Heart left ventricle (tissue), 16 donors: ENCODE measurements around the gene IPMK. TPM values are rescaled to one million over a fixed set of nuclear protein-coding genes. Genes with fewer than 3 reads are reported as not detected.
"Not testable (repeated sequence)": the region's sequence is repeated elsewhere in the genome, so short reads cannot be mapped to it uniquely, and the experiment has no call there.

ENCODE experiments used
- ATAC-seq, 4 donors: fragments of 200-7000 bp; cut with Tn5 transposase; one replicate each; pipeline ENCODE4 v1.9.1; 2020 to 2022; ENCODE audit warnings: moderate library complexity in 4 of 4, mild to moderate bottlenecking in 3 of 4, moderate number of reproducible peaks in 1 of 4
- DNase-seq, 5 donors: peaks; one replicate each; pipeline ENCODE4 v3.0.0-alpha.2; 2020
- H3K27ac ChIP-seq, 12 donors: fragments of 200-600 bp; sonication (generic) in 4 of 12; one replicate each; pipeline versions ENCODE4 v1.5.0 to v1.8.0; 2016 to 2022; ENCODE audit warnings: mild to moderate bottlenecking in 2 of 12
- H3K27me3 ChIP-seq, 9 donors: fragments of 200-600 bp; sonication (generic) in 2 of 9; one replicate each; pipeline versions ENCODE4 v1.5.1 to v1.8.0; 2016 to 2022; ENCODE audit warnings: mild to moderate bottlenecking in 3 of 9
- H3K36me3 ChIP-seq, 9 donors: fragments of 200-600 bp; sonication (generic) in 2 of 9; one replicate each; pipeline versions ENCODE4 v1.5.0 to v1.8.0; 2018 to 2022; ENCODE audit warnings: mild to moderate bottlenecking in 2 of 9
- H3K4me1 ChIP-seq, 12 donors: fragments of 200-600 bp; sonication (generic) in 4 of 12; one replicate each; pipeline versions ENCODE4 v1.5.0 to v1.8.0; 2016 to 2022; ENCODE audit warnings: mild to moderate bottlenecking in 3 of 12
- H3K4me3 ChIP-seq, 12 donors: fragments of 200-600 bp; sonication (generic) in 4 of 12; one replicate each; pipeline versions ENCODE4 v1.5.0 to v1.8.0; 2017 to 2022; ENCODE audit warnings: mild to moderate bottlenecking in 9 of 12, moderate library complexity in 4 of 12
- H3K9me3 ChIP-seq, 12 donors: fragments of 200-600 bp; sonication (generic) in 4 of 12; one replicate each; pipeline versions ENCODE4 v1.5.0 to v1.8.0; 2016 to 2022; ENCODE audit warnings: mild to moderate bottlenecking in 1 of 12
- POLR2A ChIP-seq, 2 donors: fragments of 450-650 bp; IDR thresholded peaks; one replicate each; pipeline ENCODE4 v1.6.1; 2017; ENCODE audit warnings: antibody characterized with exemption in 2 of 2, mild to moderate bottlenecking in 2 of 2, moderate library complexity in 2 of 2
- WGBS, 4 donors: extraction: QIAGEN DNeasy Blood & Tissue Kit in 2 of 4; methylation state at CpG; one replicate each; pipeline versions ENCODE4 v1.1.5 to v1.1.7; 2013 to 2018; 5-methylcytosine and 5-hydroxymethylcytosine counted together
- intact Hi-C, 10 donors: fragments of 100-400 bp; cut with DNase I; formaldehyde crosslinking; loops; one replicate each; pipeline versions ENCODE4 v1.11.1 to v1.14.2; 2022
- polyA plus RNA-seq, 2 donors: library from polyadenylated mRNA; stranded (reverse); fragments of 200-250 nt; gene quantifications; one replicate each; pipeline ENCODE4 v1.2.3, GENCODE V29; 2013
- total RNA-seq, 9 donors: library from RNA; depleted of rRNA in 2 of 9; stranded (reverse); fragments of >200 nt in 2 of 9; fragmentation: NEBNext Ultra II Directional in 3 of 9; extraction: Animal tissue kit (Norgen Biotek cat#: 25700) in 3 of 9; gene quantifications; one replicate each; pipeline versions ENCODE4 v1.1.0 to v1.2.4, GENCODE V29; 2016 to 2023
- TF ChIP-seq, protein P1 (sequence below), 12 donors: fragments of 200-600 bp; sonication (generic) in 4 of 12; IDR thresholded peaks; one replicate each; pipeline versions ENCODE4 v1.5.0 to v1.8.0; 2018 to 2022; ENCODE audit warnings: antibody characterized with exemption in 12 of 12, mild to moderate bottlenecking in 5 of 12
- donor health status: ischemic (EF 13 %, LVEDD 7.1; RV severe dilation, severe dysfunction).
- donor health status: healthy with polysubstance abuse.
- donor health status: DM: no; HTN: yes; CAD: no.
- donor health status: DM: no; HTN: no; CAD: no.
- donor health status: ischemic (EF 25% LVEDD 6.9; RV normal size, moderate dysfunction).
- donor health status: ischemic (EF 25% LVEDD 5.7; RV mildly dilated, moderate dysfunction).
- donor health status: healthy.
- donor health status: DM: yes; HTN: yes; CAD: no.
- donor health status: ischemic (EF 35%, LVEDD 5.7; RV mildly dilated, moderate dysfunction).
- donor health status: nonischemic (EF 11% LVEDD 7.7; RV severe dilation, severe dysfunction).
- donor health status: DM: yes; HTN: yes; CAD: no.
- donor health status: PGD.
- donor health status: ischemic (EF 29% LVEDD 5.4; RV normal size, mild dysfunction).
- donor health status: nonischemic (EF 23%, LVEDD 6.1; RV moderate dilation, normal function).

Gene IPMK
- total and polyA plus RNA-seq, 11 donors = 0.95 to 4.2 (median 2.4) TPM

DNA sequence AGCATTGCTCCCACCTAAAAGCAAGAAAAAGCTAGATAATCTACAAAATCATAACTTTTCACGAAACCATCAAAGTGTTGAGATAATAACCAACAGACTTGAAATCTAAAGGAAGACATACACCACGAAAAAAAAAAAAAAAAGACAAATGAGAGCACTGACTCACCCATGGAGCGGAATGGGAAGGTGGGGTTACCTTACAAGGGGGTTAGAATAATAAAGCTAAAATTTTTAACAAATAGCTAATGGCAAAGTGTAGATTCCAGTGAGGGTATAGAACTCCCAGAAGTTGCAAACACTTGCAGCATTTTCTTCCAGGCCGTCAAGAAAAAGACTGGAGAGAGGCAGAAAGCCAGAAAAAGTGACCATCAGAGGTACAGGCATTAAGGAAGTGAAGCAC is 27.2 kb downstream of the IPMK start:
- ATAC-seq (no peak), DNase-seq (no peak)
- WGBS, 4 donors = 76 to 81% (median 79%) methylated on average over 4 of the region's 4 CpGs
- peaks cover 0 to 19% (median 15%) of the 10 kb centered on the region in 9 donors for H3K36me3 ChIP-seq
- intact Hi-C loops = no loop called here
- no peaks in the 10 kb centered on the region for H3K27me3 ChIP-seq
- H3K27ac ChIP-seq = no peak overlapping the region
- peaks cover 0 to 7% (median 0%) of the 10 kb centered on the region in 12 donors for H3K9me3 ChIP-seq
- TF ChIP-seq POLR2A (IDR thresholded peaks at IDR 0.05) = no peak
- TF ChIP-seq, protein P1, sequence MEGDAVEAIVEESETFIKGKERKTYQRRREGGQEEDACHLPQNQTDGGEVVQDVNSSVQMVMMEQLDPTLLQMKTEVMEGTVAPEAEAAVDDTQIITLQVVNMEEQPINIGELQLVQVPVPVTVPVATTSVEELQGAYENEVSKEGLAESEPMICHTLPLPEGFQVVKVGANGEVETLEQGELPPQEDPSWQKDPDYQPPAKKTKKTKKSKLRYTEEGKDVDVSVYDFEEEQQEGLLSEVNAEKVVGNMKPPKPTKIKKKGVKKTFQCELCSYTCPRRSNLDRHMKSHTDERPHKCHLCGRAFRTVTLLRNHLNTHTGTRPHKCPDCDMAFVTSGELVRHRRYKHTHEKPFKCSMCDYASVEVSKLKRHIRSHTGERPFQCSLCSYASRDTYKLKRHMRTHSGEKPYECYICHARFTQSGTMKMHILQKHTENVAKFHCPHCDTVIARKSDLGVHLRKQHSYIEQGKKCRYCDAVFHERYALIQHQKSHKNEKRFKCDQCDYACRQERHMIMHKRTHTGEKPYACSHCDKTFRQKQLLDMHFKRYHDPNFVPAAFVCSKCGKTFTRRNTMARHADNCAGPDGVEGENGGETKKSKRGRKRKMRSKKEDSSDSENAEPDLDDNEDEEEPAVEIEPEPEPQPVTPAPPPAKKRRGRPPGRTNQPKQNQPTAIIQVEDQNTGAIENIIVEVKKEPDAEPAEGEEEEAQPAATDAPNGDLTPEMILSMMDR (IDR thresholded peaks at IDR 0.05) = no peak
- peaks cover 0 to 18% (median 8%) of the 10 kb centered on the region in 12 donors for H3K4me1 ChIP-seq
- H3K4me3 ChIP-seq = no peak overlapping the region

DNA sequence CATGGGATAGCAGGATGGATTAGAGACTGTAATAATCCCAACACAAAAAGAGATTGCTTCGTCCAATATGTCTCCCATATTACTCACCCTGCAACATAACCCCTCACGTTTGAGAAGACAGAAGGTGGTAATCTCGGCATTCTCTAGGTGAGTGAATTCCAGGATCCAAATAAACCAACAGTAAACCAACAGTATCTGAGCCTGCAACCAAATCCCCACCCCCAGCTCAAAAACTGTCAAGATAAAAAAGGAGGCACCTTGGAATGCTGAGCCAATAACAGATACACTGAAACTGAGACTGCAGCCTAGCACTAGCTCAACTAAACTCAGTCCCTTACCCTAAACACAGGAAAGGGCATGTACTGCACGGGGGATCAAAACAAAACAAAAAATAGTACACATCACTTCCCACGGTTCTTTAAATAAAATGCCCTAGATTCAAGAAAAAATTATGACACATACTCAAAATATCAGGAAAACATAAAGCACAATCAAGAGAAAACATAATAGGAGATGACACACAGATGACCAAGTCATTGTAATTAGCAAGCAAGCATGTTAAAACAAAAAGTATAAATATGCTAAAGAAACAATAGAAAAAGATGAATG is 28.0 kb downstream of the IPMK start:
- Histone ChIP-seq H3K4me3 (no peak overlapping the region), H3K9me3 (peaks cover 0 to 12% (median 0%) of the 10 kb centered on the region in 12 donors), H3K27ac (no peak overlapping the region), H3K4me1 (peaks cover 0 to 18% (median 8%) of the 10 kb centered on the region in 12 donors), H3K27me3 (no peaks in the 10 kb centered on the region), H3K36me3 (peaks cover 0 to 26% (median 16%) of the 10 kb centered on the region in 9 donors)
- intact Hi-C loops = no loop called here
- 75 to 80% (median 78%) methylated on average over 5 of the region's 5 CpGs for WGBS, 4 donors
- no peak for TF ChIP-seq POLR2A (IDR thresholded peaks at IDR 0.05)
- TF ChIP-seq, protein P1 (IDR thresholded peaks at IDR 0.05) = no peak
- DNase-seq = no peak
- ATAC-seq = no peak

DNA sequence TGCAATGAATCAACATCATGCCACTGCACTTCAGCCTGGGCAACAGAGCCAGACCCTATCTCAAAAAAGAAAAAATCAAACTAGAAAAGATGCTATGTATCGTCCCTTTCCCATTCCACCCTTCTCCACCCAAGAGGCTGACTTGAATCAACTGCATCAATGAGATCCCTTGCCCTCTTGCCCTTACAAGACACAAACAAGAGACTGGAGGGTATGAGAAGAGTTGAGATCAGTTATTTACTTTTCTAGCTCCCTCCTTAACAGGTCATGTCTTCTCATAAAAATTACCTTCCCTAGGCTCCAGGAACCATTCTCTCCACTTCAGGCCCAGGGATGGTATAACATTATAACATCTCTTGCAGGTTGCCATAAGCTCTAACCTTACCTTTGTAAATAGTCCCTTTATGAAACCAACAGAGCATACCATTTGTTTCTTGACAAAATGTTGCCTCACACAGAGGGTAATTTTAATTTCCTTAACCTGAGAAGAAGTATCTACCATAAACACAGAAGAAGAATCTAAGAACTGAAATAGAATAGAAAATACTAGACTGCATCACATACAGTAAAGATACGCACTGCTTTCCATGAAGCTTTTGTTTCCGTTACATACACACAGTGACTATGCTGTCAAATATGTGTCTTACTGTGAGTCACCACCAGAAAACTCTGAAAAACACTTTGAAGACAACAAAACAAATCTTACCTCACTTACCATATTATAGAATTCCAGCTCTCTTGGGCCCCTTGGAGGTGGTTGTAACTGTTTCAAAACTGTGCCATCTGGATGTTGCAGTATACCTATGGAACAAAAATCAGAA is 30.5 kb downstream of the IPMK start:
- Histone ChIP-seq H3K4me1 (peaks cover 0 to 18% (median 8%) of the 10 kb centered on the region in 12 donors), H3K36me3 (peaks cover 0 to 27% (median 16%) of the 10 kb centered on the region in 9 donors), H3K4me3 (no peak overlapping the region), H3K27me3 (no peaks in the 10 kb centered on the region), H3K9me3 (peaks cover 0 to 9% (median 0%) of the 10 kb centered on the region in 12 donors), H3K27ac (no peak overlapping the region)
- intact Hi-C loops = no loop called here
- ATAC-seq (no peak), DNase-seq (no peak)
- WGBS, 4 donors = 93 to 96% (median 96%) methylated on average over 3 of the region's 3 CpGs
- TF ChIP-seq, protein P1 (IDR thresholded peaks at IDR 0.05) = no peak
- no peak for TF ChIP-seq POLR2A (IDR thresholded peaks at IDR 0.05)

DNA sequence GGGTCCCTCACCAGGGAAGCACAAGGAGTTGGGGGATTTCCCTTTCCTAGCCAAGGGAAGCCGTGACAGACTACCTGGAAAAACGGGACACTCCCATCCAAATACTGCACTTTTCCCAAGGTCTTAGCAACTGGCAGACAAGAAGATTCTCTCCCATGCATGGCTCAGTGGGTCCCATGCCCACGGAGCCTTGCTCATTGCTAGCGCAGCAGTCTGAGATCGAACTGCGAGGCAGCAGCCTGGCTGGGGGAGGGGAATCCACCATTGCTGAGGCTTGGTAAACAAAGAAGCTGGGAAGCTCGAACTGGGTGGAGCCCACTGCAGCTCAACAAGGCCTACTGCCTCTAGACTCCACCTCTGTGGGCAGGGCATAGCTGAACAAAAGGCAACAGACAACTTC is 37.8 kb downstream of the IPMK start:
- H3K27ac ChIP-seq, H3K27me3 ChIP-seq, H3K4me3 ChIP-seq, H3K9me3 ChIP-seq, intact Hi-C loops, DNase-seq, ATAC-seq, H3K4me1 ChIP-seq: not testable (repeated sequence)
- H3K36me3 ChIP-seq = peaks cover 0 to 37% (median 29%) of the 10 kb centered on the region in 9 donors
- WGBS, 4 donors = 90 to 96% (median 92%) methylated on average over 7 of the region's 7 CpGs
